WTC11 (cell line): Measurements from ENCODE around the gene WDR38. TPM values are rescaled to one million over a fixed set of nuclear protein-coding genes. Genes with fewer than 3 reads are reported as not detected.

Experiments used
- ATAC-seq: fragments of 200-7000 bp; cut with Tn5 transposase; 2 replicates; pipeline ENCODE4 v1.10.0; 2021; ENCODE audit warnings: mild to moderate bottlenecking, moderate library complexity
- CTCF ChIA-PET: fragments of 300-600 bp; sonication (Branson Sonifier 250); formaldehyde crosslinking; loops from one replicate; lab custom pipeline; 2021; ENCODE audit warnings: antibody characterized with exemption; lab: Charles Lee
- POLR2A ChIA-PET: fragments of 350-600 bp; sonication (Branson Sonifier 250); formaldehyde crosslinking; loops from one replicate; lab custom pipeline; 2021; ENCODE audit warnings: antibody characterized with exemption; lab: Charles Lee
- DNase-seq: peaks from one replicate; pipeline ENCODE4 v3.0.0; 2021; ENCODE audit warnings: low spot score
- H3K27ac Mint-ChIP-seq: 2 replicates; pipeline ENCODE4 v1.8.0; 2021; ENCODE audit warnings: mixed read lengths
- H3K27me3 Mint-ChIP-seq: 2 replicates; pipeline ENCODE4 v1.8.0; 2021; ENCODE audit warnings: low read depth, mild to moderate bottlenecking, moderate library complexity, mixed read lengths
- H3K36me3 Mint-ChIP-seq: 2 replicates; pipeline ENCODE4 v1.8.0; 2021; ENCODE audit warnings: mixed read lengths
- H3K4me1 Mint-ChIP-seq: 2 replicates; pipeline ENCODE4 v1.8.0; 2022; ENCODE audit warnings: mixed read lengths
- H3K4me3 Mint-ChIP-seq: 2 replicates; pipeline ENCODE4 v1.8.0; 2021; ENCODE audit warnings: mild to moderate bottlenecking, moderate library complexity, mixed read lengths
- H3K9me3 Mint-ChIP-seq: 2 replicates; pipeline ENCODE4 v1.8.0; 2021; ENCODE audit warnings: mixed read lengths
- CDX4 ChIP-seq: fragments of 250-450 bp; sonication (Bioruptor Pico); IDR thresholded peaks from 2 replicates; pipeline ENCODE4 v1.9.0; 2021; ENCODE audit warnings: moderate library complexity, mild to moderate bottlenecking, inconsistent platforms, borderline replicate concordance
- ELF4 ChIP-seq: sonication (generic); formaldehyde crosslinking; IDR thresholded peaks from 2 replicates; pipeline ENCODE4 v1.8.1; 2022; ENCODE audit warnings: low read depth, mild to moderate bottlenecking, moderate library complexity, missing genetic modification reagents
- EMX1 ChIP-seq: fragments of 250-450 bp; sonication (Bioruptor Pico); IDR thresholded peaks from 2 replicates; pipeline ENCODE4 v1.8.0; 2021; ENCODE audit warnings: mild to moderate bottlenecking
- ERG ChIP-seq: fragments of 250-450 bp; sonication (Bioruptor Pico); IDR thresholded peaks from 2 replicates; pipeline ENCODE4 v1.8.0; 2021; ENCODE audit warnings: mild to moderate bottlenecking
- ESRRA ChIP-seq: sonication (generic); formaldehyde crosslinking; IDR thresholded peaks from 2 replicates; pipeline ENCODE4 v1.8.1; 2022; ENCODE audit warnings: mild to moderate bottlenecking, missing genetic modification reagents, borderline replicate concordance
- FOXJ3 ChIP-seq: sonication (generic); formaldehyde crosslinking; IDR thresholded peaks from 2 replicates; pipeline ENCODE4 v1.9.0; 2021; ENCODE audit warnings: missing genetic modification reagents, mild to moderate bottlenecking, borderline replicate concordance
- HMGXB4 ChIP-seq: sonication (generic); formaldehyde crosslinking; IDR thresholded peaks from 2 replicates; pipeline ENCODE4 v1.8.1; 2023; ENCODE audit warnings: mild to moderate bottlenecking, moderate library complexity, missing genetic modification reagents
- JAZF1 ChIP-seq: fragments of 250-450 bp; sonication (Bioruptor Pico); IDR thresholded peaks from 2 replicates; pipeline ENCODE4 v1.9.0; 2021; ENCODE audit warnings: moderate library complexity, mild to moderate bottlenecking, inconsistent platforms
- KAT7 ChIP-seq: sonication (generic); formaldehyde crosslinking; IDR thresholded peaks from 2 replicates; pipeline ENCODE4 v1.8.1; 2023; ENCODE audit warnings: missing genetic modification reagents, mild to moderate bottlenecking, borderline replicate concordance
- MYBL2 ChIP-seq: sonication (generic); formaldehyde crosslinking; IDR thresholded peaks from 2 replicates; pipeline ENCODE4 v1.8.1; 2023; ENCODE audit warnings: mild to moderate bottlenecking, moderate library complexity, missing genetic modification reagents
- NFYB ChIP-seq: sonication (generic); formaldehyde crosslinking; conservative IDR thresholded peaks from 2 replicates; pipeline ENCODE4 v1.8.0; 2022; ENCODE audit warnings: low read depth, missing genetic modification reagents
- NR2C2 ChIP-seq: sonication (generic); formaldehyde crosslinking; IDR thresholded peaks from 2 replicates; pipeline ENCODE4 v1.8.0; 2022; ENCODE audit warnings: mild to moderate bottlenecking, missing genetic modification reagents
- RORB ChIP-seq: fragments of 250-450 bp; sonication (Bioruptor Pico); IDR thresholded peaks from 2 replicates; pipeline ENCODE4 v1.9.0; 2021; ENCODE audit warnings: mild to moderate bottlenecking
- SMAD4 ChIP-seq: sonication (generic); formaldehyde crosslinking; IDR thresholded peaks from 2 replicates; pipeline ENCODE4 v1.8.0; 2022; ENCODE audit warnings: mild to moderate bottlenecking, missing genetic modification reagents
- SOX15 ChIP-seq: fragments of 250-450 bp; sonication (Bioruptor Pico); IDR thresholded peaks from 2 replicates; pipeline ENCODE4 v1.9.0; 2021; ENCODE audit warnings: mild to moderate bottlenecking
- TEAD1 ChIP-seq: sonication (generic); formaldehyde crosslinking; IDR thresholded peaks from 2 replicates; pipeline ENCODE4 v1.8.0; 2022; ENCODE audit warnings: mild to moderate bottlenecking, missing genetic modification reagents
- ZBTB43 ChIP-seq: sonication (generic); formaldehyde crosslinking; IDR thresholded peaks from 2 replicates; pipeline ENCODE4 v1.8.1; 2023; ENCODE audit warnings: mild to moderate bottlenecking, missing genetic modification reagents
- ZMAT4 ChIP-seq: fragments of 250-450 bp; sonication (Bioruptor Pico); IDR thresholded peaks from 2 replicates; pipeline ENCODE4 v1.9.0; 2021; ENCODE audit warnings: mild to moderate bottlenecking
- ZNF317 ChIP-seq: sonication (generic); formaldehyde crosslinking; IDR thresholded peaks from 2 replicates; pipeline ENCODE4 v1.8.1; 2023; ENCODE audit warnings: low read depth, mild to moderate bottlenecking, moderate library complexity, missing genetic modification reagents, borderline replicate concordance
- ZNF671 ChIP-seq: fragments of 250-450 bp; sonication (Bioruptor Pico); IDR thresholded peaks from 2 replicates; pipeline ENCODE4 v1.8.0; 2021; ENCODE audit warnings: mild to moderate bottlenecking
- total RNA-seq: library from RNA; stranded (reverse); gene quantifications from 3 replicates; pipeline ENCODE4 v1.2.3, GENCODE V29; 2021
- TF ChIP-seq, protein P1 (sequence below): sonication (generic); formaldehyde crosslinking; conservative IDR thresholded peaks from 2 replicates; pipeline ENCODE4 v1.8.1; 2022; ENCODE audit warnings: mild to moderate bottlenecking, missing genetic modification reagents
- TF ChIP-seq, protein P2 (sequence below): sonication (generic); formaldehyde crosslinking; IDR thresholded peaks from 2 replicates; pipeline ENCODE4 v1.8.0; 2022; ENCODE audit warnings: mild to moderate bottlenecking, missing genetic modification reagents

WDR38 gene
- total RNA-seq, 1 experiment from 2014 or later, result not detected

DNA sequence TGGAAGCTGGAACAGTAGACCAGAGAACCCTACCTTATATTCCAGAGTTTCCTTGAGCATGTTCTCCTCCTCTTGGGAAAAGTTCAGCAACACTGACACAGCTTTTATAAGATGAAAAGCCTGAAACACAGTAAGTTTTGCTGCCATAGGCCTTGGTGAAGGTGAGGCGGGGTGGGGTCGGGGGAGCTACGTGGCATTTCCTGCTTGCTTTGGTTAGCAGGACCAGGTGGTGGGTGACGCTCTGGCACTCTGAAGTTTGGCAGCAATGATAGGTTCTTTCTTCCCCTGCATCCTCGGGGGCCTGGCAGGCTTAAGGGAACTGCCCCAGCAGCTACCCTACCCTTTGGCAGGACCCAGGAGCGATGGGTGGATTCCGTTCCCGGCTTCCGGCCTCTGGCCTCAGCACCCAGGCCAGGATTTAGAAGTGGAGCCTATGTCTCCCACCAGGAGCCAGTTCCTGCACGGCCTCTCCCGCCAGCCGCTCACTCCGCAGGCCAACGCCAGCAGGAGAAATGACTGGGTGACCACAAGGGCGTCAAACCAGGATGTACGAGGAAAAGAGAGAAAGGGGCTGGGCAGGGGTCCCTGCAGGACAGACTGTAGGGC, 28.0 kb downstream of the WDR38 start (continued):
- TF ChIP-seq ELF4 (CRISPR knock-in tag), result no peak
- no peak for TF ChIP-seq ZNF317 (CRISPR knock-in tag)
- no peak for TF ChIP-seq JAZF1
- TF ChIP-seq KAT7 (CRISPR knock-in tag), result no peak

DNA sequence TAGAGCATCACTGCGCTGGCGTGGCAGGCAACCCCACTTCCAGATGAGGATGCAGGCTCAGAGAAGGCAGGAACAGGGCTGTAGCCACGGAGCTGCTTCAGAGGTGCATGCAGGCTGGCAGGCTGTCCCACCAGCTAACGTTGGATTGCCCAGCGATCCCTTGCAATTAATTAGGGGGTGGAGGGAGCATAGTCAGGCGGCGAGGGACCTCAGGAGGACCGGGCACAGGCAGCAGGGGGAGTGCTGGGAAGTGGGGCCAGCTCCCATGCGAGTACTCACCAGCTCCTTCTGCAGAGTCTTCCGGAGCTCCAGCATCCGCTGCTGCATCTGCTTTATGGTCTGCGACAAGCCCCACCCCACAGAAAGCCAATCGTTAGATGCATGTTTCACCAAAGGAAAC, 29.0 kb downstream of the WDR38 start:
- POLR2A ChIA-PET, result no interaction called here
- Mint-ChIP-seq H3K27ac (no peak overlapping the region), H3K36me3 (peaks cover 6% of the 10 kb centered on the region), H3K4me1 (peaks cover 48% of the 10 kb centered on the region), H3K9me3 (no peaks in the 10 kb centered on the region), H3K27me3 (no peaks in the 10 kb centered on the region), H3K4me3 (no peak overlapping the region)
- ATAC-seq (peak; percentile 43; the same call in 1 of the 2 replicates), DNase-seq (peak; percentile 31)
- TF ChIP-seq ZBTB43 (no peak), TEAD1 (CRISPR knock-in tag) (no peak), ZMAT4 (no peak), ELF4 (CRISPR knock-in tag) (no peak), MYBL2 (CRISPR knock-in tag) (no peak), ZNF671 (no peak), HMGXB4 (CRISPR knock-in tag) (no peak), RORB (CRISPR knock-in tag) (no peak), FOXJ3 (no peak), SMAD4 (CRISPR knock-in tag) (no peak), NR2C2 (CRISPR knock-in tag) (no peak), NFYB (CRISPR knock-in tag) (no peak), CDX4 (CRISPR knock-in tag) (no peak), ERG (CRISPR knock-in tag) (no peak), EMX1 (CRISPR knock-in tag) (no peak), SOX15 (no peak), ESRRA (CRISPR knock-in tag) (no peak)
- TF ChIP-seq, protein P1, sequence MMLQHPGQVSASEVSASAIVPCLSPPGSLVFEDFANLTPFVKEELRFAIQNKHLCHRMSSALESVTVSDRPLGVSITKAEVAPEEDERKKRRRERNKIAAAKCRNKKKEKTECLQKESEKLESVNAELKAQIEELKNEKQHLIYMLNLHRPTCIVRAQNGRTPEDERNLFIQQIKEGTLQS (CRISPR knock-in tag), result no peak
- TF ChIP-seq, protein P2, sequence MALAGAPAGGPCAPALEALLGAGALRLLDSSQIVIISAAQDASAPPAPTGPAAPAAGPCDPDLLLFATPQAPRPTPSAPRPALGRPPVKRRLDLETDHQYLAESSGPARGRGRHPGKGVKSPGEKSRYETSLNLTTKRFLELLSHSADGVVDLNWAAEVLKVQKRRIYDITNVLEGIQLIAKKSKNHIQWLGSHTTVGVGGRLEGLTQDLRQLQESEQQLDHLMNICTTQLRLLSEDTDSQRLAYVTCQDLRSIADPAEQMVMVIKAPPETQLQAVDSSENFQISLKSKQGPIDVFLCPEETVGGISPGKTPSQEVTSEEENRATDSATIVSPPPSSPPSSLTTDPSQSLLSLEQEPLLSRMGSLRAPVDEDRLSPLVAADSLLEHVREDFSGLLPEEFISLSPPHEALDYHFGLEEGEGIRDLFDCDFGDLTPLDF (CRISPR knock-in tag), result no peak
- CTCF ChIA-PET, result interaction anchor here (0.7 to 6.3 kb wide), 9 partner anchors 12 to 262 kb away, joined by 3 to 40 read pairs (median 4); partner anchors contain the start of genes SCAI and WDR38
